Tibial artery (tissue), 4 donors: ENCODE data around the gene THRB.

Experiments used
- DNase-seq, 2 donors: peaks; one replicate each; pipeline ENCODE4 v3.0.0-alpha.2; 2019
- H3K27ac ChIP-seq, 2 donors: fragments of 200-600 bp; sonication (generic) in 1 of 2; 1 replicate in 1 of 2; 2 replicates in 1 of 2; pipeline ENCODE4 v1.5.1; 2018 to 2019; ENCODE audit warnings: mild to moderate bottlenecking in 1 of 2
- H3K27me3 ChIP-seq, 2 donors: fragments of 200-600 bp; sonication (generic) in 1 of 2; one replicate each; pipeline versions ENCODE4 v1.5.1 to v1.6.0; 2016 to 2019
- H3K36me3 ChIP-seq, 3 donors: fragments of 200-600 bp; sonication (generic) in 2 of 3; one replicate each; pipeline ENCODE4 v1.5.1; 2016 to 2019; ENCODE audit warnings: mild to moderate bottlenecking in 2 of 3
- H3K4me1 ChIP-seq, 4 donors: fragments of 200-600 bp; sonication (generic) in 2 of 4; 1 replicate in 3 of 4; 2 replicates in 1 of 4; pipeline ENCODE4 v1.5.1; 2016 to 2019
- H3K4me3 ChIP-seq, 2 donors: fragments of 200-600 bp; sonication (generic) in 1 of 2; 1 replicate in 1 of 2; 2 replicates in 1 of 2; pipeline ENCODE4 v1.5.1; 2018 to 2019; ENCODE audit warnings: mild to moderate bottlenecking in 2 of 2
- H3K9me3 ChIP-seq, 3 donors: fragments of 200-600 bp; sonication (generic) in 1 of 3; one replicate each; pipeline ENCODE4 v1.5.1; 2016 to 2019
- CTCF ChIP-seq, 2 experiments: fragments of 200-600 bp in 1 of 2; fragments of 450-650 bp in 1 of 2; IDR thresholded peaks; one replicate each; pipeline ENCODE4 v1.5.1; 2017 to 2019; ENCODE audit warnings: antibody characterized with exemption in 2 of 2, mild to moderate bottlenecking in 1 of 2, moderate library complexity in 1 of 2
- intact Hi-C: fragments of 100-400 bp; cut with DNase I; formaldehyde crosslinking; loops from one replicate; pipeline ENCODE4 v1.15.0; 2023; ENCODE audit warnings: low total_unique reads

Gene THRB

DNA sequence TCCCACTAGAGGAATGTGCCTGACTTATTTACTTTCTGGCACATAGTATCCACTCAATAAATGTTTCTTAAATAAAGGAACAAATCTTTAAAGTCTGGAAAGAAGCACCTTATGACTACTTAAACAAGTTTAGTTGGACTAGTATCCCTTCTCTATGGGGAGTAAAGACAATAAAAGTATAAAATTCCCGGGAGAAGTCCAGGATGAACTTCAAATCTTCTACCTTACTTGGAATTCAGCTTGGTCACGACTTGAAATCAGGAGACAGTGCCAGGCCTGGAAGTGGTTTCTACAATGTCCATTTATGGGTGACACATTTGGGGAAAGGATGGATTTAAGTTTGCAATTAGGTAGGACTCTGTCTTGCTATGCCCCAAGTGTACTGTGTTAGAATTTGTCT lies 353.1 kb downstream of the THRB start:
- TF ChIP-seq CTCF (IDR thresholded peaks at IDR 0.05), result no peak
- Histone ChIP-seq H3K4me1 (peaks cover 0 to 54% (median 3%) of the 10 kb centered on the region in 4 donors), H3K27ac (no peak overlapping the region), H3K36me3 (peaks cover 23 to 26% (median 23%) of the 10 kb centered on the region in 3 donors), H3K4me3 (no peak overlapping the region), H3K9me3 (no peaks in the 10 kb centered on the region), H3K27me3 (no peaks in the 10 kb centered on the region)
- intact Hi-C loops, result no loop called here
- no peak for DNase-seq

- Histone ChIP-seq H3K4me3 (no peak overlapping the region), H3K36me3 (peaks cover 23 to 26% (median 23%) of the 10 kb centered on the region in 3 donors), H3K27me3 (no peaks in the 10 kb centered on the region), H3K27ac (peak overlapping the region; percentile 28 to 40), H3K4me1 (peaks cover 0 to 47% (median 3%) of the 10 kb centered on the region in 4 donors), H3K9me3 (no peaks in the 10 kb centered on the region)
- no peak for DNase-seq
- TF ChIP-seq CTCF (IDR thresholded peaks at IDR 0.05), result no peak
- intact Hi-C loops, result no loop called here
Observed at GRCh38 chr3:24139463-24140412, 354.9 kb downstream of the THRB start.

GRCh38 chr3:24138876-24139256 lies 355.8 kb downstream of the THRB start:
- no peak for TF ChIP-seq CTCF (IDR thresholded peaks at IDR 0.05)
- peaks cover 23 to 29% (median 23%) of the 10 kb centered on the region in 3 donors for H3K36me3 ChIP-seq
- no peaks in the 10 kb centered on the region for H3K9me3 ChIP-seq
- H3K4me3 ChIP-seq, result no peak overlapping the region
- peaks cover 0 to 46% (median 3%) of the 10 kb centered on the region in 4 donors for H3K4me1 ChIP-seq
- intact Hi-C loops, result no loop called here
- DNase-seq, result no peak
- no peaks in the 10 kb centered on the region for H3K27me3 ChIP-seq
- H3K27ac ChIP-seq, result no peak overlapping the region

DNA sequence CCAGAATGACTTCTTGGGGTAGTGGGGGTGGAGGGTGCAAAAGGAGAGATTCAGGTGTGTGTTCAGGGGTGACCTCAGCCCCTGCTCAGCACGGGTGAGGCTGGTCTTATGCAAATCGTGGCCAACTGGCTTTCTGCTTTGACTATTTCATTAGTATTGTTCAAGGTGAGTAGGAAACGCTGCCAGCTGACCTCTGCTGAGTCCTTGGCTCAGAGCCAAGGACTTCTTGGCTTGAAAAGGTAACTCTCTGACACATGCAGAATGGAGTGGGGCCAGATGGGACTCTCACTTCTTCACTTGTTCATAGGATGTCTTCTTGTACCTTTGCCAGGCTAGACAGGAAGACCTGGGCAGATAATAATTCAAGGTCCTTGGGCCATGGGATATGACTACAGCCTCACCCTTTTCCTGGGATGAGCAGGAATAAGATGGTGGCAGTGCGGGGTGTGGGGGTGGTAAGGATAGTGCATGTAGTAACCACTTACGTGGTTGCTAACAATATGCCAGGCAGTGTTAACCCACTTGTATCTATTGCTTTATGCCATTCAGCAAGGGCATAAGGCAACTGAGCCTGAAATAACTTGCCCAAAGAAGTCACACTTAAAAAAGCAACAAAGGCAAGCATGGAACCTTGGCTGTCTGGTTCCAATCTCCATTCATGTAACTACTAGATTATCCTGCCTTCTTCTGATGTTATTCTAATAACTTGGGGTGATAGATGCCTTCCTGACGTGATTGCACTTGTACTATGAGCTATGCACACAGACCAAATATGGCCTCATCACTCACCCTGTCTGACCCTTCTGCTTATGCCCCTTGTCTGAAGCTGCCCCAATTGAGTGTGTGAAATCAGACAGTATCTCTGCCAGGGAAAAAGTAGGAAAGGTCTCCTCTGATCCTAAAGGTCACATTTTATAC lies 356.4 kb downstream of the THRB start:
- H3K27ac ChIP-seq, result peak overlapping the region in 1 of 2 donors; percentile 1
- no peak for TF ChIP-seq CTCF (IDR thresholded peaks at IDR 0.05)
- H3K4me3 ChIP-seq, result no peak overlapping the region
- H3K36me3 ChIP-seq, result peaks cover 18 to 28% (median 23%) of the 10 kb centered on the region in 3 donors
- H3K4me1 ChIP-seq, result peaks cover 0 to 46% (median 3%) of the 10 kb centered on the region in 4 donors
- H3K27me3 ChIP-seq, result no peaks in the 10 kb centered on the region
- intact Hi-C loops, result no loop called here
- no peak for DNase-seq
- no peaks in the 10 kb centered on the region for H3K9me3 ChIP-seq

- peak overlapping the region in 1 of 2 donors; percentile 1 for H3K27ac ChIP-seq
- no peak for DNase-seq
- H3K36me3 ChIP-seq, result peaks cover 16 to 24% (median 23%) of the 10 kb centered on the region in 3 donors
- H3K4me3 ChIP-seq, result no peak overlapping the region
- no peaks in the 10 kb centered on the region for H3K27me3 ChIP-seq
- intact Hi-C loops, result no loop called here
- no peak for TF ChIP-seq CTCF (IDR thresholded peaks at IDR 0.05)
- no peaks in the 10 kb centered on the region for H3K9me3 ChIP-seq
- peaks cover 0 to 46% (median 3%) of the 10 kb centered on the region in 4 donors for H3K4me1 ChIP-seq
Observed at GRCh38 chr3:24137334-24137733, 357.3 kb downstream of the THRB start.
